SU-DHL-6 (cell line): ENCODE data around the gene KDELR1.

Experiments
- EZH2phosphoT487 ChIP-seq: fragments of 200-600 bp; sonication (generic), shearing (Covaris generic); conservative IDR thresholded peaks from 2 replicates; pipeline ENCODE4 v1.6.1; 2018; ENCODE audit warnings: mild to moderate bottlenecking, antibody characterized with exemption, low read length, moderate library complexity, mixed read lengths
- TF ChIP-seq, protein P1 (sequence below): fragments of 200-600 bp; sonication (generic); IDR thresholded peaks from one replicate; pipeline ENCODE4 v1.5.1; 2017; ENCODE audit warnings: antibody characterized with exemption, mild to moderate bottlenecking, low read length, moderate library complexity; ENCODE audit not compliant: insufficient read depth, poor library complexity, severe bottlenecking

DNA sequence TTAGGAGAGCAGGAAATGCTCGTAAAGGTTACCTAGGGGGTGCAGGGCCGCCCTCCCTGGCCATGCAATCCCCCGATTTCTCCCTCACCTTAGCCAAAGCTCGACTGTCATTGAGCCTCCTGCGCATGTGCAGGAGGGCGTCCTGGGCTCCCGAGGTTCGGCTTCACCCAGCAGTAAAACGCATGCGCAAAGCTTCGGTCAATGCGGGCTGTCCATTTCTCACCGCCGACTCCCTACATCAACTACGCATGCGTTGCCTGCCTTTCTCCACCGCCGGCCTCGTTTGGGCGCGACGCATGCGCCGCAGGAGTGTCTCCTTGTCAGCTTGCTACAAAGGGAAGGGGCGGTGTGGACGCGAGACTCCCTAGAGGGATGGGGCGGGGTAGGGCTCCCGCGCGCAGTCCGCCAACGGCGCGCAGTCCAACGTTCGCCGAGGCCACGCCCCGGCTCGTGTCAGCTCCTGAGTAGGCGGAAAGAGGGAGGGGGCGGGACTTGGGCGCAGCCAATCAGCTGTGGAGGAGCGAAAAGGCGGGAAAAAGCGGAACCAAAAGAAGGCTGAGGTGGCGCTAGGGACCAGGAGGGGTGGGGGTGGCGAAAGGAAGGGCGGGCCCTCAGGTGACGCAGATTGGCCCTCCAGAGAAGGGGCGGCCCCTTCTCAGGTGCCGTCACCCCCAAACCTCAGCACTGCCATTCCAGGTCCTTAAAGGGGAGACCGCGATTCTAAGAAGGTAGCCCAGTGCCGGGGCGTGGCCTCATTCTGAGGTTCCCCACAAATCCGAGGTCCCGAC lies 27.3 kb downstream of the KDELR1 start, which contains the start of the genes SYNGR4 and TMEM143:
- TF ChIP-seq, protein P1, sequence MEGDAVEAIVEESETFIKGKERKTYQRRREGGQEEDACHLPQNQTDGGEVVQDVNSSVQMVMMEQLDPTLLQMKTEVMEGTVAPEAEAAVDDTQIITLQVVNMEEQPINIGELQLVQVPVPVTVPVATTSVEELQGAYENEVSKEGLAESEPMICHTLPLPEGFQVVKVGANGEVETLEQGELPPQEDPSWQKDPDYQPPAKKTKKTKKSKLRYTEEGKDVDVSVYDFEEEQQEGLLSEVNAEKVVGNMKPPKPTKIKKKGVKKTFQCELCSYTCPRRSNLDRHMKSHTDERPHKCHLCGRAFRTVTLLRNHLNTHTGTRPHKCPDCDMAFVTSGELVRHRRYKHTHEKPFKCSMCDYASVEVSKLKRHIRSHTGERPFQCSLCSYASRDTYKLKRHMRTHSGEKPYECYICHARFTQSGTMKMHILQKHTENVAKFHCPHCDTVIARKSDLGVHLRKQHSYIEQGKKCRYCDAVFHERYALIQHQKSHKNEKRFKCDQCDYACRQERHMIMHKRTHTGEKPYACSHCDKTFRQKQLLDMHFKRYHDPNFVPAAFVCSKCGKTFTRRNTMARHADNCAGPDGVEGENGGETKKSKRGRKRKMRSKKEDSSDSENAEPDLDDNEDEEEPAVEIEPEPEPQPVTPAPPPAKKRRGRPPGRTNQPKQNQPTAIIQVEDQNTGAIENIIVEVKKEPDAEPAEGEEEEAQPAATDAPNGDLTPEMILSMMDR, result no peak
- TF ChIP-seq EZH2phosphoT487, result no peak
